GM18520 (cell line): ENCODE measurements around the gene COPS4.
"Not testable (repeated sequence)": the region's sequence is repeated elsewhere in the genome, so short reads cannot be mapped to it uniquely, and the experiment has no call there.

Experiments used
- ATAC-seq: cut with Tn5 transposase; IDR thresholded peaks from one replicate; pipeline ENCODE4 v1.9.1; 2021; ENCODE audit not compliant: unreplicated experiment

The COPS4 gene

DNA sequence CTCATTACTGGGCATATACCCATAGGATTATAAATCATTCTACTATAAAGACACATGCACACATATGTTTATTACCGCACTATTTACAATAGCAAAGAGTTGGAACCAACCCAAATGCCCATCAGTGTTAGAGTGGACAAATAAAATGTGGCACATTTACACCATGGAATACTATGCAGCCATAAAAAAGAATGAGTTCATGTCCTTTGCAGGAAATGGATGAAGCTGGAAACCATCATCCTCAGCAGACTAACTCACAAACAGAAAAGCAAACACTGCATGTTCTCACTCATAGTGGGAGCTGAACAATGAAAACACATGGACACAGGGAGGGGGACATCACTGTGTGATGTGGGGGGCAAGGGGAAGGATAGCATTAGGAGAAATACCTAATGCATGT is 11.4 kb upstream of the COPS4 start:
- not testable (repeated sequence) for ATAC-seq

DNA sequence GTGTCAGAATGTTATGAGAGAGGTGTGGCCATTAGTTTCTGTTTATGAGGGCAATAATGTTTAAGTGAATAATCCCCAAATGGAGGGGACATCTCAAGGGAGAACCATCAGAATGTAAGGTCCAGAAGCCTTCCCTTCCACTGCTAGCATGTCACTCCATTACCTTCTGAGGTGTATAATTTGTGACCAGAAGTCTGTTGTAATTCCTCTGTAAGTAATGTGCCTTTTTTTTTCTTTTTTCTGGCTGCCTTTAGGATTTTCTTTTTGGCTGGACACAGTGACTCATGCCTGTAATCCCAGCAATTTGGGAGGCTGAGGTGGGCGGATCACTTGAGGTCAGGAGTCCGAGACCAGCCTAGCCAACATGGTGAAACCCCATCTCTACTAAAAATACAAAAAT is 10.8 kb upstream of the COPS4 start:
- no peak for ATAC-seq

DNA sequence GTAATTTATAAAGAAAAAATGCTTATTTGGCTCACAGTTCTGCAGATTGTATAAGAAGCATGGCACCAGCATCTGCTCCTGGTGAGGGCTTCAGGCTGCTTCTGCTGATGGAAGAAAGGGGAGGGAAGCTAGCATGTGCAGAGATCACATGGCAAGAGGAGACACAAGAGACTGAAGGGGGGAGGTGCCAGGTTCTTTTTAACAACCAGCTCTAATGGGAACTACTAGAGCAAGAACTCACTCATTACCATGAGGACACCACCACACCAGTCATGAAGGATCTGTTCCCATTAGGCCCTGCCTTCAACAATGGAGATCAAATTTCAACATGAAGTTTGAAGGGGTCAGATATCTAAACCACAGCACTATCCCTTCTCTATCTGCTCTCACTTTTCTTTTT is 9.4 kb upstream of the COPS4 start:
- no peak for ATAC-seq

DNA sequence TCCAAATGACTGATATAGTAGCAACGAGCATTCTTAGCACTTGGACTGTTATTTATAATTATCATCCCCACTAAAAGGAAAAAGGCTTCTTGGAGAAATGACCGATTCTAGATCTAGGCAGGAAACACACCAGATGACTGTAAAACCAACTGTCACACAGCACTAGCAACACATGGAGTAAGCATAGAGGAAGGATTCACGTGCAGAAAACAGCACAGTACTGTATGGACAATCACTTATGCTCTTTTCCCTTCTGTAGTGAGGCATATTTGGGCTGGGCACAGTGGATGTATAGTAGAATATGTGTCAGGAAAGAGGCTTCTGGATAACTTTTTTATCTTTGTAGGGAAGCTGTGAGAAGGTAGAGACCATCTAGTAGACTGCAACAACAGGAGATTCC is 6.0 kb upstream of the COPS4 start:
- no peak for ATAC-seq

DNA sequence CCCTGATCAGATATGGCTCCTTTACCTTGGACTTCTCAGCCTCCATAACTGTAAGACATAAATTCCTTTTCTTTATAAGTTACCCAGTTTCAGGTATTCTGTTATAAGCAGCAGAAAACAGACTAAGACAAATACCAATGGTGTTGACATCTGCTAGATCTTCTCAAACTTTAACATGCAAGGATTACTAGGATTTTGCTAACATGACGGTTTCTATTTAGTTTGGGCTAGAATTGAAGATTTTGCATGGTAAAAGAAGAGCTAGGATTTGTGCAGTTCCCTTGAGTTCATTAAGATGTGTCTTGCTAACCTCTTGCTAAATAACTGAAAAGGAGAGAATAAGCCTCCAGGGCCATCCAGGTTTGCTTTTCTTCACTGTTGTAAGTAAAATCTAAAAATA is 5.3 kb upstream of the COPS4 start:
- ATAC-seq = no peak

DNA sequence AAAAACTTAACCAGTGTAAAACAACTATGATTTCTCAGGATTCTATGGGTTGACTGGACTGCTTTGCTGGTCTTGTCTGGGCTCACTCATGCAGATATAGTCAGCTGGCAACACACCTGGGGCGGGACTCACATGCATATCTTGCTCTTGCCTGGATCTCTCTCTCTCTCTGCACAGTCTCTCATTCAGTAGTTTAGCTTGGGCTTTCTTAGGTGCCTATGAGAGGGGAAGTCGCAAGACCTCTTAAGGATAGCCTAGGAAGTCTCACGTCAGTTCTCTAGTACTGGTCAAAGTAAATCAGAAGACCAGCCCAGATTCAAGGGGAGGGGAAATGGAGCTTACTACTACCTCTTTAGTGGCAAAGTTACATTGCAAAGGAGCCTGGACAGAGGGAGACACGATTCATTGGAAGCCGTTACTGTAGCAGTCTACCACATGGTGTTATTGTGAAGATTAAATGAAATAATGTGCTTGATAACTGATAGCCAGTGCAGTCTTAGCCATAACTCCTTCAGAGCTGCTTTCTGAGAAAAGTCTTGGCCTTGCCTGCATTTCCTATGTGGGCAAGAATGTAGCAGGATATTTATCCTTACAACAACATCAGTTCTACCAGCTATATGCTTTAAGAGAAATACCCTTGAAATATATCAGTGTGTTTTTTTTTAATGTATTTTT is 2.1 kb downstream of the COPS4 start:
- ATAC-seq = no peak

DNA sequence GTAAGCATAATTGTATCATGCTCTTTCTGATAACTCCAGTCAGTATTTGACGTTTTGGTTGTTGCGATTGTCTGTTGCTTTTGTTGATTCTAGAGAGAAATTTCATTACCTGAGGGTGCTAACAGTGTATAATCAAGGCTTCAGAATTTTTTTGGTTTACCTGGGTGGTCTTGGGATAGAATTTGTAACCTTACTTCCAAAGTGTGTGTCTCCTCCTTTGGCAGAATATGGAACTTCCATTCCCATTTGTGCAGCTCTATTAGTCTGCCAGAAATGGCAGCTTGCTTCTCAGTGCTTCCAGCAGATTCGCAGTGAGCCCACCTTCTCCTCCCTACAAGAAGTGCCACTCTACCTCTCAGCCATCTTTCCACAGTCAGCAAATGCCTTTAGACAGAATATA is 5.3 kb downstream of the COPS4 start:
- no peak for ATAC-seq

DNA sequence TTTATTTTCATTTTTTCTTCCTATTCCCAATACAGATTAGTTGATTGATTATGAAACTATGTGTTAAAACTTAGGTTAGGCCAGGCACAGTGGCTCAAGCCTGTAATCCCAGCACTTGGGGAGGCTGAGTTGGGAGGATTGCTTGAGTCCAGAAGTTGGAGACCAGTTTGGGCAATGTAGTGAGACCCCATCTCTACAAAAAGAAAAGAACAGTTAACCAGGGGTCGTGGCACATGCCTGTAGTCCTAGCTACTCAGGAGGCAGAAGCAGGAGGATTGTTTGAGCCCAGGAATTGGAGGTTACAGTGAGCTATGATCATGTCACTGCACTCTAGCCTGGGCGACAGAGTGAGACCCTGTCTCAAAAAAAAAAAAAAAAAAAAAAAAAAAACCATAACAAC is 8.2 kb downstream of the COPS4 start:
- not testable (repeated sequence) for ATAC-seq

DNA sequence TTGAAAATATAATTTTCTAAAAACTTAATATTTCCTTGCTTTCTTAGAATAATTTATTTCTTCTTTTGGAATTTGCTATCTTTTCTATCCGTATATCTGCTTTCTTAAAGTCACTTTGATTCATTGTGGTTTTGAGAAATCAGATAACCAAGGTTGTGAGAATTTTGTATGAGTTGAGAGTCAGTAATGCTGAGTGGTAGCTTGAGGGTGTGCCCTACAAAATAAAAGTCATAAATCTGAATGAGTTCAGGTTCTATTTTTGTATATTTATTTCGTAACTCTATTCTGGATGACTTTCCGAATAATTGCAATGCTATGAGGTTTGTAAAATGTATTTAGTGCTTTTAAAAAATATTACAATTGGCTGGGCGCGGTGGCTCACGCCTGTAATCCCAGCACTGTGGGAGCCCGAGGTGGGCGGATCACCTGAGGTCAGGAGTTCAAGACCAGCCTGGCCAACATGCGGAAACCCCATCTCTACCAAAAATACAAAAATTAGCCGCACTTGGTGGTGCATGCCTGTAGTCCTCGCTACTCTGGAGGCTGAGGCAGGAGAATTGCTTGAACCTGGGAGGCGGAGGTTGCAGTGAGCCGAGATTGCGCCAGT is 8.9 kb downstream of the COPS4 start:
- ATAC-seq = no peak

DNA sequence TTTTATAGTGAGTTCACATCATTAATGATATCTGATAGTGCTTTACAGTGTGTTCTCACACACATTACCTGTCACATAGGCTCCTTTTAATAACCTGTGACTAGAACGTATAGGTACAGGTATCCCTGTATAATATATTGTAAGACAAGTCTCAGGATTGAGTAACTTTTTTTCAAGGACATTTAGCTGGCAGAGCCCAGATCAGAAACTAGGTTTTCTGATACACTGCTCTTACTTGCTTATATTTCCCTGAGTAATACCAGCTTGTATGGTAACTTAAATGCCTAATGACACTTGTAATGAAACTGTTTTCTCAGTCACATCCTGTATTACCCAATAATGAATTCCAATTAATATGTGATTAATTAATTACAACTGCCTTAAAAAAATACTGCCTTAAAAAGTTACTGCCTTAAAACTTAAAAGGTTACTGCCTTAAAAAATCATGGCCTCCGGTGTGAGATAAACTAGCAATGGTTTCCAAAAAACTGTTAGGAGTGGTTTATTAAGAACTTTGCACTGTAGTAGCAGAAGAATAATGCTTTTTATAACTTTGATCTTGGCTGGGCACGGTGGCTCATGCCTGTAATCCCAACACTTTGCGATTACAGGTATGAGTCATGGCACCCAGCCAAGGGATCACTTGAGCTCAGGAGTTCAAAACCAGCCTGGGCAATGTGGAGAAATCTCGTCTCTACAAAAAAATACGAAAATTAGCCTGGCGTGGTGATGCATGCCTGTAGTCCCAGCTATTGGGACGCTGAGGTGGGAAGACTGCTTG is 11.9 kb downstream of the COPS4 start:
- ATAC-seq = no peak

DNA sequence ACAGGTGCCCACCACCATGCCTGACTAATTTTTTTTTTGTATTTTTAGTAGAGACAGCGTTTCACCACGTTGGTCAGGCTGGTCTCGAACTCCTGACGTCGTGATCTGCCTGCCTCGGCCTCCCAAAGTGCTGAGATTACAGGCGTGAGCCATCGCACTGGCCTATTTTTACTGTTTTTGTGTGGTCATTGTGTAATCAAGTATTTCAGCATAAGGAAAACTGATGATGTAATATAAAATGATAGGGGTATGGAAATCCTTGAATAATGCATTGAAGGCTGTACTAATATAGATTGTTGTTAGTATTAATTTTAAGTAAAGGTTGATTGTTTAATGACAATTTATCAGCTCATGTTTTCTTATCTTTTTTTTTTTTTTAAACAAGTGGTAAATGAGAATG is 13.8 kb downstream of the COPS4 start:
- ATAC-seq = not testable (repeated sequence)

DNA sequence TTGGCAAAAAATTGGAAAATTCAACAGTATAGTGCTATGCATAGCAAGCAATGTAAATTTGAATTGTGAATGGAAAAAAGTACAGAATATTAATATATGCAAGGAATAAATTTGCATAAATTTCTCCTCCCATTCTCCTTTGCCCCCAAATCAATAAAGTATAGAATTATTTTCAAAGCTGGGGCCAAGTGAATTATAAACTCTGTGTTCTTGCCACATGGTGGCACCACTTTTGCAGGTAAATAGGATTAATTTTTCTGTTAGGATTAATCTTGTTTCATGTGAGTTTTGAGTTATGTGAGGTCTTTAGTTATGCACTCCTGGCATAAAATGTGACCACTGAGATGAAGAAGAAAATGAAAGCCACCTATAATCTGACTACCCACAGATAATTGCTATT is 19.9 kb downstream of the COPS4 start:
- ATAC-seq = no peak

DNA sequence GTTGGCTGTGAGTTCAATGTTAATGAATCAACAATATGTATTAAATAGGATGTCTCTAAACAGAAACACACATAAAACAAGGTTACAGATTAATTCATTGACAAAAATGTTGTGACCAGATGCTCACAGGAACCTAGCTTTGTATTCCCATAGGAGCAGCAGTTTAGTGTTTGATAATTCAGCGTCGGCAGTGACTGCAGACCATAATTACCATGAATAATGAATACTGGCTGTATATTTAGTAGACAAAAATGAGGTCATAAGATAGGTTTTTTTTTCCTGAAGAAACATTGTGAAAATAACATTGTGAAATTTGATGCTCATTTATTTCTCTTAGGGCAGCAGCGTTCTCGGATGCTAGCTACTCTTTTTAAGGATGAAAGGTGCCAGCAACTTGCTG is 27.8 kb downstream of the COPS4 start:
- no peak for ATAC-seq

DNA sequence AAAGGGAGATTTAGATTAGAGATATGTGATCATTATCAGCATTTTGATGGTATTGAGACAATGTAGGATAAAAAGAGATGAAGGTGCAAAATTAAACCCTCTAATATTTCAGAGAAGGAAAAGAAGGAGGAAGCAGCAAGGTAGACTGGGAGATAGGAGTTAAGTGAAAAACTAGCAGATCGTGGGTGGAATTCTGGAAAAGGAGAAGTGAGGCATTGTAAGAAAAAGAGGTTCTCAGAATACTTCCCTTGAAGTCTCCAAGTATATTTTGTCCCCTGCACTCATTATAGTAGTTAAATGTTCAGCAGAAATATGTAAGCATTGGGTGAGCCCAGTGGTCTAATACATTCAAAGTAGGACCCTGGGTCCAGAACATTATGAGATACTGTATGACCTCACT is 30.3 kb downstream of the COPS4 start:
- ATAC-seq = no peak

DNA sequence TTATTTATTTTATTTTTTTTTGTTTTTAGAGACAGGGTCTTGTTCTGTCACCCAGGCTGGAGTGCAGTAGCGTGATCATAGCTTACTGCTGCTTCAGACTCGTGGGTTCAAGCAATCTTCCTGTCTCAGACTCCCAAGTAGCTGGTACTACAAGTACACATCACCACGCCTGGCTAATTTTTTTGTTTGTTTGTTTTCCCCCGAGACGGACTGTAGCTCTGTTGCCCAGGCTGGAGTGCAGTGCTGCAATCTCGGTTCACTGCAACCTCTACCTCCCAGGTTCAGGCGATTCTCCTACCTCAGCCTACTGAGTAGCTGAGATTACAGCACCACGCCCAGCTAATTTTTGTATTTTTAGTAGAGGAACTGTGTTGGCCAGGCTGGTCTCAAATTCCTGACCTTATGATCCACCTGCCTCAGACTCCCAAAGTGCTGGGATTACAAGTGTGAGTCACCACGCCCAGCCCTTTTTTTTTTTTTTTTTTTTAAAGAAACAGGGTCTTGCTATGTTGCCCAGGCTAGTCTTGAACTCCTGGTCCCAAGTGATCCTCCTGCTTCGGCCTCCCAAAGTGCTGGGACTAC is 32.2 kb downstream of the COPS4 start:
- ATAC-seq = no peak

DNA sequence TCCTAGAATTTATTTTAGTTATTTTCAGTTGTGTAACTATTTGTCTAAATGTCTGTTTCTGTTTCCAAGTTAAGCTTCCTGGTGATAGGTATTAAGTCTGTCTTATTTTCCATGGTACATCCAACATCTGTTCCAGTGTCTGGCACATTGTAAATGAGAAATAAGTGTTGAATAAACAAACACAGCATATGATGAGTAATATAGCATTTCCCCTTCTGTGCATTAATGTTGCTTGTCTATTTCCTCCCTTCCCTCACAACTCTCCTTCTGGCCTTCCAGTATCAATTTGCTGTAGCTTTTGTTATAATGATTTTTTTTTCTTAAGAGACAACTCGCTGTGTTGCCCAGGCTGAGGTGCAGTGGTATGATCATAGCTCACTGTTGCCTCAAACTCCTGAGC is 36.1 kb downstream of the COPS4 start:
- no peak for ATAC-seq

DNA sequence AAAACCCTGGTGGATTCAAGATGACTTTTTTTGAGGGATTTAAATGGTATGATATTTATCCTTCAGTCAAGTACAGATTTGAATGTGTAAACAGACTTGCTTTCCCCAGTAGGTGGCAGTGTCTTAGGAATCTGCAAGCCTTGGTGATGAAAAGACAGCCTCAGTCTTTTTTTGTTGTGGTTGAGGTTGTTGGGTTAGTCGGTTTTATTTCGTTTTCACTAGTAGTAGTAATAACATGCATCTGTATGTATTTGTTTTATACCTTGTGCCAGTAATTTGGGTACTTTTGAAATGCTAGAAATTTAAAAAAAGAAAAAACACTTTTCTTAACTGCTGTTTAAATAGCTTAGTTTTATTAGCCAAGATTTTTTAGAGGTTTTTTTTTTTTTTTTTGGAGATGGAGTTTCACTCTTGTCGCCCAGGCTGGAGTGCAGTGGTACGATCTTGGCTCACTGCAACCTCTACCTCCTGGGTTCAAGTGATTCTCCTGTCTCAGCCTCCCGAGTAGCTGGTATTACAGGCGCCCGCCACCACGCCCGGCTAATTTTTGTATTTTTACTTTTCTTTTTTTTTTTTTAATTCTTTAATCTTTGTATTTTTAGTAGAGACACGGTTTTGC is 39.2 kb downstream of the COPS4 start:
- ATAC-seq = peak; percentile 88

DNA sequence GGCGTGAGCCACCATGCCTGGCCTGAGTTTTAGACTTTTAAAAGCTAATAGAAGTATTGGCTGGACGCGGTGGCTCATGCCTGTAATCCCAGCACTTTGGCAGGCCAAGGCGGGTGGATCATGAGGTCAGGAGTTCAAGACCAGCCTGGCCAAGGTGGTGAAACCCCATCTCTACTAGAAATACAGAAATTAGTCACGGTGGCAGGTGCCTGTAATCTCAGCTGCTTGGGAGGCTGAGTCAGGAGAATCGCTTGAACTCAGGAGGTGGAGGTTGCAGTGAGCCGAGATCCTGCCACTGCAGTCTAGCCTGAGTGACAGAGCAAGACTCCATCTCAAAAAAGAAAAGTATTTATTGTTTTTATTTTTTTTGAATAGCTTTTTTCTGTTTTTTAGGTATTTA is 39.8 kb downstream of the COPS4 start:
- ATAC-seq = not testable (repeated sequence)

DNA sequence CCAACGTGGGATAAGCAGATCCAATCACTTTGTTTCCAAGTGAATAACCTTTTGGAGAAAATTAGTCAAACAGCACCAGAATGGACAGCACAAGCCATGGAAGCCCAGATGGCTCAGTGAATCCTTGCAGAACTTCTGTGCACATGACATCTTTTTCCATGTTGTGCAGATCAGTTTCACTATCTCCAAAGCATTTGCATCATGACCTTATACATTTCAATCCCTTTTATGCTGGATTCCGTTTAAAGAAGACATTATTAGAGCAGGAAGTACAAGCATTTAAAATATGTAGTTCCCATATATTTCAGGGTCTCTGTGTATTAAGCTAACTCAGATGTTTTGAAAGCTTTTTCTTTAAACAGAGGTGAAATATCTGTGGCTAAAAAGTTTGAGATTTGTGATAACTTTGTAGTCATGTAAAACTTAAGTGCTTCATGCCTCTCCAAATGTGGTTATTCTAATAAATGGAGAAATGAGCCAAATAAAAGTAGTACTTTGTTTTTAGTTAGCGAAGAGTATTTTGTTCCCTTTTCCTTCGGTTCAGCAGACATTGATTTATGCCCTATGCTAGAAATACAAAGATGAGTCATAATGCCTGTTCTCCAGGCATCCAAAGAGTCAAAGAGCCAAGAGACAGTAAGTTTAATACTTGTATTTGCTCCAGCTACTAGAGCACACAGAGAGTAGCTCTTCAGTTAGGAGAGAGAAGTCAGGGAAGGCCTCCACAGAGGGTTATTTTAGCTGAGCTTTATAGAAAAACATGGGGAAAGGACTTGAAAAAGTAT is 40.5 kb downstream of the COPS4 start:
- ATAC-seq = no peak

DNA sequence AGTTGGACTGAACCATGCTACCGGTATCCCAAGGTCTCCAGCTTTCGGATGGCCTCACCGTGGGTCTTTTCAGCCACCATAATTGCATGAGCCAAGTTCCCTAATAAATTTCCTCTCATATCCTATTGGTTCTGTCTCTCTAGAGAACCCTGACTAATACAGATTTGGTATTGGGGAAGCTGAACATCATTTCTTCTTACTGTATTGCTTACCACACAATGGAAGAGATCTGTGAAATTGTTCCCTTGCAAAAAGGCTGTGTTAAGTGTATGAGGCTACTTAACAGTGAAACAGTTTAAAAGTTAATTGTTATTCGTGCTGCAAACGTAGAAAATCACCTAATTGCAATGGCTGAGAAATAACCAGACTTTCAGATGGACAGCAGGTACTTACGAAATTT is 45.6 kb downstream of the COPS4 start:
- no peak for ATAC-seq

DNA sequence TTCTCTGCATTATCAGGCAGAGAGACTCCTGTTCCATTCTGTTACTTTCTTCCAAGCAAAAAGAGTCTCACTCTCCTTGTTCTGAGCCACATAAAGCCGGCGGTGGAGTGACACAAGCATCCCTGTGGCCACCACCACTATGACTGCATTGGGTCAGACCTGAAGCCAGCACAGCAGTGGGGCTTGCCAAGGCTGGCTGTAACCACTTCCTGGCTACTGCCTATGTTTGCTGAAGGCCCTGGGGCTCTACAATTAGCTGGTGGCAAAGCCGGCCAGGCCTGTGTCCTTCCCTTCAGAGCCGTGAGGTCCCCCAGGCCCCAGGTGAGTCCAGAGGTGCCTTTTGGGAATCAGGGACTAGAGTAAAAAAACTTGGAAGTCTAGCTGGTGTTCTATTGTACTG is 47.8 kb downstream of the COPS4 start:
- ATAC-seq = no peak
